CD8-positive, alpha-beta memory T cell (primary cell): Measurements from ENCODE around the gene NAT9. TPM values are rescaled to one million over a fixed set of nuclear protein-coding genes. Genes with fewer than 3 reads are reported as not detected.
A peak's percentile ranks its signal among the peaks of the same experiment; 100 is the strongest.

Experiments
- CTCF ChIA-PET: fragments of 350-600 bp; sonication (Branson Sonifier 250); formaldehyde crosslinking; loops from one replicate; lab custom pipeline; 2021; ENCODE audit warnings: antibody characterized with exemption; lab: Charles Lee
- POLR2A ChIA-PET: fragments of 350-600 bp; sonication (Branson Sonifier 250); formaldehyde crosslinking; loops from one replicate; lab custom pipeline; 2021; ENCODE audit warnings: antibody characterized with exemption; lab: Charles Lee
- DNase-seq, 5 donors: peaks; one replicate each; pipeline versions ENCODE4 v3.0.0 to v3.0.0-alpha.2; 2020 to 2022; ENCODE audit warnings: mixed read lengths in 1 of 5
- H3K27ac ChIP-seq: one replicate; pipeline ENCODE4 v1.7.0; 2013; ENCODE audit warnings: low read depth, mild to moderate bottlenecking, low read length, moderate library complexity
- H3K27me3 ChIP-seq: 2 replicates; pipeline ENCODE4 v1.7.0; 2013; ENCODE audit warnings: low read length, mild to moderate bottlenecking; ENCODE audit not compliant: insufficient read depth, poor library complexity, severe bottlenecking
- H3K36me3 ChIP-seq: 2 replicates; pipeline ENCODE4 v1.7.0; 2013; ENCODE audit warnings: mild to moderate bottlenecking, low read length, moderate library complexity; ENCODE audit not compliant: insufficient read depth
- H3K4me1 ChIP-seq: 2 replicates; pipeline ENCODE4 v1.7.0; 2013; ENCODE audit warnings: mild to moderate bottlenecking, low read length, moderate library complexity; ENCODE audit not compliant: insufficient read depth
- H3K4me3 ChIP-seq: 2 replicates; pipeline ENCODE4 v1.7.0; 2013; ENCODE audit warnings: mild to moderate bottlenecking, low read length
- H3K9me3 ChIP-seq: 2 replicates; pipeline ENCODE4 v1.7.0; 2013; ENCODE audit warnings: mild to moderate bottlenecking, low read length
- H3K27ac Mint-ChIP-seq, 8 donors: one replicate each; pipeline ENCODE4 v1.8.0; 2020 to 2021; ENCODE audit warnings: mixed read lengths in 8 of 8, mild to moderate bottlenecking in 6 of 8, inconsistent platforms in 3 of 8, moderate library complexity in 3 of 8
- H3K27me3 Mint-ChIP-seq, 2 donors: one replicate each; pipeline ENCODE4 v1.8.0; 2020 to 2021; ENCODE audit warnings: mixed read lengths in 2 of 2, mild to moderate bottlenecking in 1 of 2, moderate library complexity in 1 of 2
- H3K36me3 Mint-ChIP-seq, 3 donors: one replicate each; pipeline ENCODE4 v1.8.0; 2020 to 2021; ENCODE audit warnings: mixed read lengths in 3 of 3, inconsistent platforms in 1 of 3, mild to moderate bottlenecking in 1 of 3
- H3K4me1 Mint-ChIP-seq, 3 donors: one replicate each; pipeline ENCODE4 v1.8.0; 2020 to 2021; ENCODE audit warnings: mixed read lengths in 3 of 3, inconsistent platforms in 1 of 3, mild to moderate bottlenecking in 1 of 3
- H3K4me3 Mint-ChIP-seq, 7 donors: one replicate each; pipeline ENCODE4 v1.8.0; 2020 to 2021; ENCODE audit warnings: mixed read lengths in 7 of 7, mild to moderate bottlenecking in 6 of 7, moderate library complexity in 4 of 7, inconsistent platforms in 2 of 7
- H3K9me3 Mint-ChIP-seq, 5 donors: one replicate each; pipeline ENCODE4 v1.8.0; 2020 to 2022; ENCODE audit warnings: mixed read lengths in 5 of 5, mild to moderate bottlenecking in 3 of 5, moderate library complexity in 2 of 5, inconsistent platforms in 1 of 5
- polyA plus RNA-seq: library from polyadenylated mRNA; unstranded; fragments of 300-500 nt; fragmentation: Illumina TruSeq; gene quantifications from one replicate; pipeline ENCODE4 v1.2.3, GENCODE V29; 2021
- total RNA-seq, 2 experiments: library from RNA; stranded (reverse); gene quantifications; one replicate each; pipeline ENCODE4 v1.2.3, GENCODE V29; 2021

The NAT9 gene
- total and polyA plus RNA-seq, 3 experiments from 2014 or later, result 17.1 to 44.5 (median 42.7) TPM

GRCh38 chr17:74730491-74731346, 45.4 kb downstream of the NAT9 start:
- peak overlapping the region; percentile 21 to 82 (median 59) for H3K4me3 Mint-ChIP-seq
- ChIA-PET POLR2A (interaction anchor here (1.5 kb wide), 1 partner anchor 24 kb away, joined by 4 read pairs; no protein-coding TSS in a partner anchor), CTCF (interaction anchor here (1.8 to 2.2 kb wide), 2 partner anchors 7 to 73 kb away, joined by 7 to 9 read pairs; no protein-coding TSS in a partner anchor)

GRCh38 chr17:74729866-74730265, 46.3 kb downstream of the NAT9 start:
- H3K27ac Mint-ChIP-seq, result peak overlapping the region in 4 of 8 donors; percentile 36 to 84 (median 76)
- Histone ChIP-seq H3K27me3 (no peaks in the 10 kb centered on the region), H3K27ac (no peak overlapping the region), H3K9me3 (no peaks in the 10 kb centered on the region), H3K4me3 (no peak overlapping the region), H3K4me1 (peaks cover 28% of the 10 kb centered on the region), H3K36me3 (no peaks in the 10 kb centered on the region)
- H3K9me3 Mint-ChIP-seq, result no peaks in the 10 kb centered on the region
- ChIA-PET CTCF (interaction anchor here (0.7 to 2.2 kb wide), 3 partner anchors 8 to 72 kb away, joined by 4 to 9 read pairs (median 7); no protein-coding TSS in a partner anchor), POLR2A (interaction anchor here (0.7 to 1.5 kb wide), 3 partner anchors 12 to 52 kb away, joined by 3 to 4 read pairs (median 3); no protein-coding TSS in a partner anchor)
- H3K4me3 Mint-ChIP-seq, result peak overlapping the region in 2 of 7 donors; percentile 3 to 17
- H3K36me3 Mint-ChIP-seq, result no peaks in the 10 kb centered on the region
- peaks cover 0 to 12% (median 2%) of the 10 kb centered on the region in 3 donors for H3K4me1 Mint-ChIP-seq
- DNase-seq, result no peak
- no peaks in the 10 kb centered on the region for H3K27me3 Mint-ChIP-seq

More at GRCh38 chr17:74730491-74731346, 45.4 kb downstream of the NAT9 start:
- no peaks in the 10 kb centered on the region for H3K9me3 Mint-ChIP-seq
- Histone ChIP-seq H3K27ac (no peak overlapping the region), H3K27me3 (no peaks in the 10 kb centered on the region), H3K4me3 (peak overlapping the region; percentile 12), H3K9me3 (no peaks in the 10 kb centered on the region), H3K4me1 (peaks cover 28% of the 10 kb centered on the region), H3K36me3 (no peaks in the 10 kb centered on the region)
- H3K27ac Mint-ChIP-seq, result peak overlapping the region; percentile 18 to 77 (median 72)
- no peaks in the 10 kb centered on the region for H3K36me3 Mint-ChIP-seq
- no peaks in the 10 kb centered on the region for H3K27me3 Mint-ChIP-seq
- peaks cover 0 to 12% (median 3%) of the 10 kb centered on the region in 3 donors for H3K4me1 Mint-ChIP-seq
- DNase-seq, result peak in 4 of 5 donors; percentile 49 to 88 (median 72)

GRCh38 chr17:74729368-74729767, 46.8 kb downstream of the NAT9 start:
- Mint-ChIP-seq H3K9me3 (no peaks in the 10 kb centered on the region), H3K27ac (peak overlapping the region in 2 of 8 donors; percentile 45 to 84), H3K4me1 (peaks cover 0 to 12% (median 0%) of the 10 kb centered on the region in 3 donors), H3K36me3 (no peaks in the 10 kb centered on the region), H3K27me3 (no peaks in the 10 kb centered on the region), H3K4me3 (no peak overlapping the region)
- H3K4me3 ChIP-seq, result no peak overlapping the region
- H3K9me3 ChIP-seq, result no peaks in the 10 kb centered on the region
- peaks cover 28% of the 10 kb centered on the region for H3K4me1 ChIP-seq
- no peak overlapping the region for H3K27ac ChIP-seq
- ChIA-PET CTCF (interaction anchor here (0.7 to 2.2 kb wide), 3 partner anchors 9 to 72 kb away, joined by 4 to 9 read pairs (median 7); no protein-coding TSS in a partner anchor), POLR2A (interaction anchor here (0.7 kb wide), 2 partner anchors 13 to 51 kb away, joined by 3 read pairs; no protein-coding TSS in a partner anchor)
- DNase-seq, result no peak
- H3K36me3 ChIP-seq, result no peaks in the 10 kb centered on the region
- H3K27me3 ChIP-seq, result no peaks in the 10 kb centered on the region

- Histone ChIP-seq H3K4me1 (peaks cover 28% of the 10 kb centered on the region), H3K27ac (no peak overlapping the region), H3K36me3 (no peaks in the 10 kb centered on the region), H3K9me3 (no peaks in the 10 kb centered on the region), H3K27me3 (no peaks in the 10 kb centered on the region), H3K4me3 (no peak overlapping the region)
- CTCF ChIA-PET, result interaction anchor here (1.8 kb wide), 1 partner anchor 9 kb away, joined by 7 read pairs; no protein-coding TSS in a partner anchor
- Mint-ChIP-seq H3K4me3 (no peak overlapping the region), H3K4me1 (peaks cover 0 to 12% (median 0%) of the 10 kb centered on the region in 3 donors), H3K27ac (no peak overlapping the region), H3K9me3 (no peaks in the 10 kb centered on the region), H3K27me3 (no peaks in the 10 kb centered on the region), H3K36me3 (no peaks in the 10 kb centered on the region)
- no peak for DNase-seq
- POLR2A ChIA-PET, result no interaction called here
These were observed 47.5 kb downstream of the NAT9 start for GRCh38 chr17:74728702-74729075.

GRCh38 chr17:74728033-74728701, 48.0 kb downstream of the NAT9 start:
- Mint-ChIP-seq H3K9me3 (no peaks in the 10 kb centered on the region), H3K4me1 (peaks cover 0 to 12% (median 0%) of the 10 kb centered on the region in 3 donors), H3K27me3 (no peaks in the 10 kb centered on the region), H3K4me3 (no peak overlapping the region), H3K27ac (no peak overlapping the region), H3K36me3 (no peaks in the 10 kb centered on the region)
- no peak for DNase-seq
- ChIA-PET POLR2A (no interaction called here), CTCF (no interaction called here)
- no peaks in the 10 kb centered on the region for H3K36me3 ChIP-seq
- H3K4me3 ChIP-seq, result no peak overlapping the region
- H3K27ac ChIP-seq, result no peak overlapping the region
- peaks cover 28% of the 10 kb centered on the region for H3K4me1 ChIP-seq
- H3K9me3 ChIP-seq, result no peaks in the 10 kb centered on the region
- H3K27me3 ChIP-seq, result no peaks in the 10 kb centered on the region

- peaks cover 4% of the 10 kb centered on the region for H3K4me1 ChIP-seq
- Mint-ChIP-seq H3K4me3 (no peak overlapping the region), H3K27ac (no peak overlapping the region), H3K27me3 (peaks cover 0 to 7% of the 10 kb centered on the region in 2 donors), H3K4me1 (peaks cover 0 to 3% (median 0%) of the 10 kb centered on the region in 3 donors), H3K9me3 (no peaks in the 10 kb centered on the region), H3K36me3 (no peaks in the 10 kb centered on the region)
- H3K27me3 ChIP-seq, result no peaks in the 10 kb centered on the region
- no peak for DNase-seq
- H3K4me3 ChIP-seq, result no peak overlapping the region
- no peaks in the 10 kb centered on the region for H3K36me3 ChIP-seq
- no peak overlapping the region for H3K27ac ChIP-seq
- POLR2A ChIA-PET, result no interaction called here
- H3K9me3 ChIP-seq, result no peaks in the 10 kb centered on the region
- CTCF ChIA-PET, result interaction anchor here (1.0 to 4.5 kb wide), 4 partner anchors 11 to 68 kb away, joined by 3 to 20 read pairs (median 10); no protein-coding TSS in a partner anchor
These were observed 51.0 kb downstream of the NAT9 start for GRCh38 chr17:74725111-74725510.

- Histone ChIP-seq H3K4me3 (no peak overlapping the region), H3K27me3 (no peaks in the 10 kb centered on the region), H3K4me1 (no peaks in the 10 kb centered on the region), H3K27ac (no peak overlapping the region), H3K36me3 (no peaks in the 10 kb centered on the region), H3K9me3 (no peaks in the 10 kb centered on the region)
- Mint-ChIP-seq H3K9me3 (no peaks in the 10 kb centered on the region), H3K4me3 (no peak overlapping the region), H3K27me3 (peaks cover 0 to 7% of the 10 kb centered on the region in 2 donors), H3K27ac (no peak overlapping the region), H3K36me3 (peaks cover 0 to 1% (median 0%) of the 10 kb centered on the region in 3 donors), H3K4me1 (no peaks in the 10 kb centered on the region)
- CTCF ChIA-PET, result interaction anchor here (1.0 to 4.5 kb wide), 3 partner anchors 12 to 67 kb away, joined by 3 to 20 read pairs (median 14); no protein-coding TSS in a partner anchor
- DNase-seq, result no peak
- POLR2A ChIA-PET, result no interaction called here
These were observed 52.3 kb downstream of the NAT9 start for GRCh38 chr17:74723891-74724290.
